Iris pigment epithelial cell (primary cell): Measurements from ENCODE around the gene ARL5C.
A peak's percentile ranks its signal among the peaks of the same experiment; 100 is the strongest.
"Not testable (repeated sequence)": the region's sequence is repeated elsewhere in the genome, so short reads cannot be mapped to it uniquely, and the experiment has no call there.

Experiments used
- DNase-seq: peaks from one replicate; pipeline ENCODE4 v3.0.0-alpha.2; 2011; ENCODE audit warnings: low read depth

Gene ARL5C

DNA sequence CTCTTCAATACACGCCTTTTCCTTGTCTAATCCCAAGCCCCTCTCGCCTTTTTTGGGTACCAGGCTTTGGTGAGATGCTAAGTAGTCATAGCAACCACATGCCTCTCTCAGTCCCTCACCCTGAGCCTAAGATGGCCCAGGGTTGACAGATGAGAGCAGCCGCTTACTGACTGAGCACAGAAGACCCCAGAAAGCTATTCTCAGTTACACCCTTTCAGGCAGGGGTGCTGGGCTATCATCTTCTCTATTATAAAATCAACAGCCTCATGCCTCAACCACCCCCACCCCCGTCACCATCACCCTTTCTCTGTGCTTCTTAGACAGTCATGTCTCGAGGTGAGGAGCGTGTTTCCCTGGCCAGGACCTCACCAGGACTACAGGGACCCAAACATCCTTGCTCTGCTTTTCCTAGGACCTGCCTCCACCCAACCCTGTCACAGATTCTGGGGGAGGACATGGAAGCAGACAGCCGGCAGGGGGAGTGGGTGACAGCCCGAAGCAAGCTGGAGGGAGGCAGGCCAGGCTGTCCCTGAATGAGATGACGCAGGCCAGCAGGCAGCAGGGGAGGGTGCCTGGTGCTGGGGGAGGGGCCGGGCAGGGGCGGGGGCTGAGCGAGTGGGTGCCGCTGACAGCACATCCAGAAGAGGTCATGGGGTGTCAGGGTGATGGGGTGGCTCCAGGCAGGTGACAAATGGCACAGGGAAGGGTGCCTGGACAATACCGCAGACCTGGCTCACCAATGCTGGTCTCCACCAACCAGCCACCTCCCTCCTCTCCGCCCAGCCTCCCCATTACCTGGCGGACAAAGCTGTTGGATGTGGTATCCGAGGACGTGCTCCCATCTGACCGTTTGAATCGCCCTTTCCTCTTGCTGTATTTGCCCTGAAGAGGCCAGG, 28.4 kb upstream of the ARL5C start:
- DNase-seq = peak; percentile 48

DNA sequence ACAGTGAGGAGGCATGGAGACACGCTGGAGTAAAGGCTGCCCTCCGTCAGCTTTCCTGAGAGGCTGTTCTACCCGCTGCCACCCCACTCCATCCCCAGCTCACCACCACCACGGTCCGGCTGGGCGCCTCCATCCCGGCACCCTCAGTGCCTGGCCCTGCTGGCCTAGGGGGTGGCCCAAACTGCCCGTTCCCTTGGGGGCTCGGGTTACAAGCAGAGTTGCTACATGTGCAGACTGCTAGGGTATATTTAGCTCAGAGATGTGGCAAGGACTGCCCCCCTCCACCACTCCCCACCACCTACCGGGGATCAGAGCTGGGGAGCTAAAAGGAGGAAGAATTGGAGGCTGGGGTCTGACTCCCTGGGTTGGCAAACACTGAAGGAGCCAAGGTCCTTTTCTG, 27.4 kb upstream of the ARL5C start:
- no peak for DNase-seq

DNA sequence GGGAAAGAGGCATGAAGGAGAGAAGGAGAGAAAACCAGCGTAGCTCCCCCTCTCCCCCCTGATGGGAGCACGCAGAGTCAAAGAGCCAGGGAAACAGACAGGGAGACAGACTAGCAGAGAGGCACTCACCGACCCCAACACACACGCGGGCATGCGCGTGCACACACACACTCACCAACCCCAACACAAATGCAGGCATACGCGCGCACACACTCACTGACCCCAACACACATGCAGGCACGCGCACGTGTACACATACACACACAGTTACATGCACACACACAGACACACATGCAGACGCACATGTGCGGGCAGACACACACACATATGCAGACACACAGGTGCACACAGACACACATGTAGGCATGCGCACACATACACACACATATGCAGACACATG, 26.9 kb upstream of the ARL5C start:
- no peak for DNase-seq

DNA sequence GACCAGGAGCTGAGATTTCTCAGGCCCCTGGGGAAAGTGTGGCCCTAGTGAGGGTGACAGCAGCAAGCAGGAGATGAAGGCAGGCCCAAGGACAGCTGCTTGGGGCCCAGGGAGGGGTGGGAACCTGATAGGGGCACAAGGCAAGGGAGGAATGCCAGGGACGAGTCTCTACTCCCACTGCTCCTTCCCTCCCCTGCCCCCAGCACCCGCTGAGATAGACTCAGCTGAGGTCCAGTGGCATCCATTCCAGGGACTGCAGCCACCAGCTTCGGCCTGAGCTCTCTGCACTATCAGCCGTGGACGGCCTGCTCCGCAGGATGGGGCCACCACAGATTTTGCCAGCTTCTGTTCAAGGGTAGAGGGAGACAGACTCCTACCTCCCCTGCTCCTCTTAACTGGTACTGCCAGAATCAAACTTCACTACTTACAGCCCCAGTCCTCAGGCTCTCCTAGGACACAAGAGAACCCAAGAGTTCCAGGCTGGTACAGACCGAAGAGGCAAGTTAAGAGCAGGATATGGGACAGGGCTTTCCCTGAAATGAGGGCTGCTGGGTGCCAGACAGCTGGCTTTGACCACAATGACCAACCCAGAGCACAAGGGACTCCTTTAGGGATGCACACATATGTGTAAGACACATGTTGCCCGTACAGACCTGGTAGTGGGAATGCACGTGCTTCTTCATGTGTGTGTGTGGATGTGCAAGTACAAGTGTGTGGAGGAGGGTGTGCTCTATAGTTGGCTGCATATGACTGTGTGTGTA, 26.0 kb upstream of the ARL5C start:
- no peak for DNase-seq

DNA sequence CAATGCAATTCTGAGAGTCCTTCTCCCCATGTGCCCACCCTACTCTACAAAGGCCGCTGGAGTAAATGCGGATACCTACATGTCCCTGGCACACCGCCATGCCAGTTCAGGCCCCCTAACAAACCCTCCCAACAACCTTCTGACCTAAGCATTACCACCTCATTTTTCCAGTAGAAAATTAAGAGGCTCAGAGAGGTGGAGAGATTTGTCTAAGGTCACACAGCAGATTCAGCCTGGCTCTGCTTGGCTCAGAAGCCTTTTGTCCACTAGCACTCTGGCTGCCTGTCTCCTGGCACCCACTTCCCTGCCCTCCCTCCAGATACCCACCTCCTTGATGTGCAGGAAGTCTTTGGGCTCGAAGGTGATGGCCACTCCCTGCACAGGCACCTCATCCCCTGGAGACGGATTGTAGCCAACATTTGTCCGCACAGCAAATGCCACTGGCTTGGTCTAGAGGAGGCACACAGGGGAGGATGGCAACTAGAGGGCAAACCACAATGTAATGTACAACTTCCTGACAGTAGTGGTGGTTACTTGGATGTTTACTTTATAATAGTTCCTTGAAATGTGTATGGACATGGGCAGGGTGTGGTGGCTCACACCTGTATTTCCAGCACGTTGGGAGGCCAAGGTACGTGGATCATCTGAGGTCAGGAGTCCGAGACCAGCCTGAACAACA, 21.3 kb upstream of the ARL5C start:
- no peak for DNase-seq

DNA sequence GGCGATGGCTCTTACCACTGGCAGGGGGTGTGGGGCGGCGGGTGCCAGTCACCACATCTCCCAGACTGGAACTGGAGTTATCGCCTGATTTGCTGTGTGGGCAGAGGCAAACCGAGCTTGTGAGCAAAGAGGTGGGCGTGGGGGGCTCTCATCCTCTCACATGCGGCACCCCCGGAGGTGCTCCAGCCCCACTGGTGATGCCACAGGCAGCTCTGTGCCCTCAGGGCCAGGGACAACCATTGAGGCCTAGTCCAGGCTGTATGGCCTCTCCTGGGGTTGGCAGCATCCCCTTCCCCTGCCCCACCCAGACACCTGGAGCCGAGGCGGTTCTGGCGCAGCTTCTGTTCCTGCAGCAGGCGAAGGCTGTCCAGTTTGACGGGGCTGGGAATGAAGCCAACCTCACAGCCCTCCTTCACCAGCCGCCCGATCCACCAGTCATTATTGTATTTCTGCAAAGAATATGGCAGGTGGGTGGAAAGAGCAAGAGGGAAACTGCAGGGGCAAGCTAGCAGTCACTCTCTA, 20.6 kb upstream of the ARL5C start:
- DNase-seq = no peak

DNA sequence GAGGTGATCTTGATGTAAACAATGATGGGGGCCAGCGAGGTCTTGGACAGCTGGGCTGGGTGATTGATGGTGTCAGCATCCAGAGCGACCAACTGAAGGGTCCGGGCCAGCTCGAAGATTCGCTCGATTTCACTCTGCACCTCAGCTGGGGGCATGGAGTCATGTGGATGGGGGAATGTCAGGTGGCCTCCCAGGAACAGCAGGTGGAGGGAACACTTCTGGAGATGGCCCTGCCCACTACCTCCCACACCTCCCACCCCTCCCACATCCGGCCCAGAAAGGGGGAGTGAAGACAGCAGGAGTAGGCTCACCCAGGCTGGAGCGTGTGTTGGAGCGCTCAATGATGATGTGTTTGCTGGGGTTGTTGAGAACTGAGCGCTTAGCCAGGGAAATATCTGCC, 17.8 kb upstream of the ARL5C start:
- no peak for DNase-seq

DNA sequence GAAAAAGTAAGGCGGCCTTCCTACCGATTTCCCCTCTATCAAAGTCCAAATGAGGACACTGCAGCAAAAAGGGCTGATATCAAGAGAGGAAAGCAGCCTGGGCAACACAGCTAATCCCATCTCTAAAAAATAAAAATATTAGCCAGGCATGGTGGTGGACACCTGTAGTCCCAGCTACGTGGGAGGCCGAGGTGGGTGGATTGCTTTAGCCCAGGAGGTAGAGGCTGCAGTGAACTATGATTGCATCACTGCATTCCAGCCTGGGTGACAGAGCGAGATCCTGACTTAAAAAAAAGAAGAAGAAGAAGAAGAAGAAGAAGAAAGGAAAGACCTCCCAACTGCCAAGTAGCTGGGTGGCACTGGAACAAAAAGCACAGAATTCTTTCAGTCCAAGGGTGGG, 17.1 kb upstream of the ARL5C start:
- no peak for DNase-seq

DNA sequence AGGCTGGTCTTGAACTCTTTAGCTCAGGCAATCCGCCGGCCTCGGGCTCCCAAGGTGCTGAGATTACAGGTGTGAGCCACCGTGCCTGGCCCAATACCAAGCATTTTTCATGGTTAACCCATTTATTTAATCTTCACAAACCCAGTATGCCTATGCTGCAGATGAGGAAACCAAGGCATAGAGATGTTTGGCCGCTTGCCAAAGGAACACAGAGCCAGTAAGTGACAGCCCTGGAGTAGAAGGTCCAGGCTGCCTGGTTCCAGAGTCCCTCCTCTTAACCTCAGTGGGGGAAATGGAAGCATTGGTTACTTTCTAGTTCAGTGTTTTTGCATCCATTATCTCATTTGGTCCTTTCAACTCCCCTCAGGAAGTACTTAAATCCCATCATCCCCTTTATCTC, 15.3 kb upstream of the ARL5C start:
- DNase-seq = no peak

DNA sequence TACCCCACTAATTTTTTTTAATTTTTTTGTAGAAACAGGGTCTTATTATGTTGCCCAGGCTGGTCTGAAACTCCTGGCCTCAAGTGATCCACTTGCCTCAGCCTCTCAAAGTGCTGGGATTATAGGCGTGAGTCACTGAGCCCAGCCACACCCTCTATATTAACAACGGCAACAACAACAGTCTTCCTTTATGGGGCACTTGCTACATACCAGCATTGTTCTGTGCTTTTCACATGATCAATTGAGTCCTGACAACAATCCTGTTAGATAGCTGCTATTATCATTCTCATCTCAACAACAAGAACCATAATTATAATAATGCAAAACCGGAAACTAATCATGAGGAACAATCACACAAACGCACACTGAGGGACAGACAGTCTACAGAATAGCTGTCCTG, 12.6 kb upstream of the ARL5C start:
- peak; percentile 73 for DNase-seq

DNA sequence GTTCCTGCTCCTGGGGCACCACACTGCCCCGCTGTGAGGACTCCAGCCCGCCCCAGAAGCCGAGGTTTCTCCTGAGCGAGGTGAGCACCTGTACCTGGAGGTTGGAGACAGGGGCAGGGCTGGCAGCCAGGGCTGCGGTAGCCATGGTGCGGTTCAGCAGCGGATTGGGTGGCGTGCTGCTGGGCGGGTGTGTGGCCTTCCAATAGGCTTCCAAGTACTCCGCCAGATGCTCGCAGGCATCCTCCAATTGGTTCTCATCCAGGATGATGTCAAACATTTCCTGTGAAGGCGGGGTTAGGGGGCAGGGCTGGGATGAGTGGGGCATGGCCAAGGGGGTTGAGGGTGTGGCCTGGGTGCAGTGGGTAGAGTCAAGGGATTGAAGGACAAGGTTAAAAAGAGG, 11.3 kb upstream of the ARL5C start:
- no peak for DNase-seq

DNA sequence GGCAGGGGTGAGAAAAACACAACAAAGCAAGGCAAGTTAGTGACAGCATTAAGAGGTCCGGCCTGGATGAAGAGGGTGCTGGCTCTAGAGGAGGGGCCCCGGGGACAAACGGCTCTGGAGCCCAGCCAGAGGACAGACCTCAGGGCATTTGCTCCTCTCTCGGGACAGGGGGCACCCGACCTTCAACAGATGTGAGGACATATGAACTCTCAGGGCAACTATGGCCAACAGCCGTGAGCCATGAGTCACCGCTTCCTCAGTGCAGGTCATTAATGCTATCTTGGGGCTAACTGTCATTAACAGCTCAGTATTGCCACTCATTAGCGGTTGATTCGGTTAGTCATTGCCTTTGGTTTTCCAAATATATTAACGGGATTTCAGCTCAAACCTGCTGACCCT, 9.7 kb upstream of the ARL5C start:
- DNase-seq = no peak

DNA sequence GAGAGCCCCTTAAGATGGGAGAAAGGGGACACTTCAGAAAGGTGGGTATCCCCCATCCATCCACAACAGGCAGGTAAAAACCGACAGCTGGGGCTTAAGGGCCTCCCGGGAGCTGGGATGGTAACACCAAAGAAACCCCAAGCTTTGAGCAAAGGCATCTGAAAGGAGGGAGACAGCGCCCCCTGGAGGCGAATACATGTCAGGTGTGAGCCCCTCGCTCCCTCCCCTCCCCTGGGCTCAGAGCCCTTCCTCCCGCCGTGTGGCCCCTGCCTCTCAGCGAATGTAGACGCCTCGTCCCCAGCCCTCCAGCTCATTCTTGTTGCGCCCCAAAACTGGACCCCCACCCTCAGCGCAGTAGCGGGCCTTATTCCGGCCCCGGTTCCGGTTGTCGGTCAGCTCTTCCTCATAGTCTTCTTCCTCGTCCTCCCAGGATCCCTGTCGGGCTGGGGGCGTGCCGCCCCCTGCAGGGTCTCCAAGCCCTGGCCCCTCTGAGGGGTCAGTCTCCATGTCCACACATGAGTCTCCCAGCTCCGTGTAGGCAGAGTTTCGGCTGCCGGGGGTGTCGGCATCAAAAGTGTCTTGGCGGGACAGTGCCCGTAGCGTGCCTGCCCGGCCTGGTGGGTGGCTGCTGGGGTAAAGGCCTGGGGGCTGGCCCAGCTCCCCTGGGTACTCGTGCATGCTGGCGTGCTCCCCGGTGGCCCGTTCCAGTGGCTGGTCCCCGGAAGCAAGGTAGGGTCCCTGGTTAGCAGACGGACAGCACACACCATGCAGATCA, 9.1 kb upstream of the ARL5C start:
- peak; percentile 49 for DNase-seq

DNA sequence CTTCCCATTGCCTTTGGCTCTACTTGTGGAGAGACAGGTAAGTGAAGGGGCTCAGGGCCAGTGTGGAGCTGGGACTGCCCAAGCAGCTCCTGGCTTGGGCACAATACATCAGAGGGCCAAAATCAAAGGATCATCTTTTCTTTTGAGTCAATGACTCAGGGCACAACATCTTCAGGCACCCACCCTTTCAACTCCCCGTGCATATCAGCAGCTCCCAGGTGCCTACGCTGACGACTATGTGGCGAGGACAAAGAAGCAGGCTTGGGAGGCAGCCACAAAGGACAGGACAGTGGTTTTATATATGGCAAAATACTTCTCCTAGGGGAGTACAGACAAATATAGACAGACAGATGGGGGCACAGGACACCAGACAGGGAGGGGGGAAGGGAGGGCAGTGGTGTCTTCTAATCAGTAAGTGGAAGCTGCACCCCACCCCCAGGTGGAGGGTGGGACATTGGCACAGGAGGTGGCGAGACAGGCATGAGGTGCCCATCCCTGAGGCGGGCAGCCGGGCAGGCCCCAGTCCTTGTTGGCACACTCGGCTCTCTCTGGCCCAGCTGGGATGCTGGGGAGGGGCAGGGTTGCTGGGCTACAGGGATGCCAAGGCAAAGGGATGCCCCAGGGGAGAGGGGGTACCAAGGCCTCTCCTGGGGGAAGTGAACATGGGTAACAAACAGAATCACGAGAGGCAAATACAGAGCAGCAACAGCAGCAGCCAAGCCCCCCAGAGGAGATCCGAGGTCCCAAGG, 7.7 kb upstream of the ARL5C start:
- DNase-seq = no peak

DNA sequence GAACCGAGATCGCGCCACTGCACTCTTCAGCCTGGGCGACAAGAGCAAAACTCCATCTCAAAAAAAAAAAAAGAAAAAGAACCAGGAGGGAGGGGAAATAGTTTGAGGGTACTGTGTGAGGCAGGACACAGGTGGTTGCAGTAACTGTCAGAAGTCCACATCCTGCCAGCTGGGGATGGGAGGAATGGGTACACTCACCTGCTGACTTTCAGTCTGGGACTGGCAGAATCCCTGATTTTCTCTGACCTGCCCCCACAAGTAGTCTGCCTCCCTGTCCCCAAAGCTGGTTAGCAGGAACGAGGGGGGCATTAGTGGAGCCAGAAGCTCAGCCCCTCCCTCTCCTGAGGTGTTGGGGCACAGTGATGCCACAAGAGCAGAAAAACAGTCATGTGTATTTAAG, 7.1 kb upstream of the ARL5C start:
- DNase-seq = no peak

DNA sequence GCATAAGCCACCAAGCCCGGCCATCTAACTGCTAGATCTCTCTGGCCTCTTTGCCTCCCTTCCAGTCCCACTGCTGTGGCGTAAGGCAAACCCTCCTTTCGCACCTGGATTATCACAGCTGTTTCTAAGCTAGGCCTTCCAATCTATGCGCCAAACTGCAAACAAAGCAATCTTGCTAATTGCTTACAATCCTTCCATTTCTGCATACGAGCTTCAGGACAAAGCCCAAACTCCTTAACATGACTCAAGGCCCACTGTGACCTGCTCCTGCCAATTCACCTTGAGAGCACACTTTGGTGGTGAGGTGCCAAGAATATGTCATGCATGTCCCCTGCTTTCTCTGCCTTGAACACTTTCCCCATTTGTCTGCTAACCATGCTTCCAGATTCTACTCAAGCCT, 6.0 kb upstream of the ARL5C start:
- DNase-seq = no peak

DNA sequence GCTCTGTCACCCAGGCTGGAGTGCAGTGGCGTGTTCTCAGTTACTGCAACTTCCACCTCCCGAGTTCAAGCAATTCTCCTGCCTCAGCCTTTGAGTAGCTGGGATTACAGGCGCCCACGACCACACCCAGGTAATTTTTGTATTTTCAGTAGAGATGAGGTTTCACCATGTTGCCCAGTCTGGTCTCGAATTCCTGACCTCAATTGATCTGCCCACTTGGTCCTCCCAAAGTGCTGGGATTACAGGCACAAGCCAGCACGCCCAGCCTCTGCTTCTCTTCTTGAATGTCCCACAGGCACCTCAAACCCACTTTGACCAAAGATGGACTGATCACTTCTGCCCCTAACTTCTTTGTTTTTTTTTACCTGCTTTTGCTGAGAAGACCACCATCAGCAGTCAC, 4.6 kb upstream of the ARL5C start:
- DNase-seq = no peak

DNA sequence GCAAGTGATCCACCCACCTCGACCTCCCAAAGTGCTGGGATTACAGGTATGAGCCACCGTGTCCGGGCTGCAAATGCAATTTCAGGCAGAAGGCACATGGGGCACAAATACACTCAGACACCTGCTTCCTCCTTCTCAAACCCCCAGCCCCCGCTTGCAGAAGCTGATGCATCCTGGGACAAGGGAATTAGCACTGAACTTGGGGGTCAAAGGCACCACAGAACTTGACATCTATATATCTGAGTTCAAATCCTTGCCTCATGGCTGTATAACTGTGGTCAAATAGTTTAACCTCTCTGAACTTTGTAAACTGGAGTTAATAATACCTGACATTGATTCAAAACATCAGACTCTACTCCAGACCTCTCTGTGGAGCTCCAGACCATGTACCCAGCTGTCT, 4.1 kb upstream of the ARL5C start:
- no peak for DNase-seq

DNA sequence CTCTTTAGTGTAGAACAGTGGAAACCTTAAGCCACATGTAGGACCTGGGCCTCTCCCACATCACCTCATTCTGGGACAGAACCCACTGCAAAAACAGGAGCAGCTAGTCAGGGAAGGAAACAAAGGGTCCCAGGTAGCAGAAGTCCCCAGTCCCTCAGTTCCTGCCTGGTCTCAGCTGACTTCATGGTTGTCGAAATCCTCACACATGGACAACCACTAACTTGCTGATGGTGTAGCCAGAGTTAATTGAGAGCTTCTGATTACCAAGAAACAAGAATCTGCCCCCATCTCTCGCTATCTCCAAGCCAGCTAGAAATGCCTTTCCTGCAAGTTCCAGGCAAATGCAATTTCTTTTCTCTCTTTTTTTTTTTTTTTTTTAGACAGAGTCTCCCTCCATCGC, 3.6 kb upstream of the ARL5C start:
- no peak for DNase-seq

DNA sequence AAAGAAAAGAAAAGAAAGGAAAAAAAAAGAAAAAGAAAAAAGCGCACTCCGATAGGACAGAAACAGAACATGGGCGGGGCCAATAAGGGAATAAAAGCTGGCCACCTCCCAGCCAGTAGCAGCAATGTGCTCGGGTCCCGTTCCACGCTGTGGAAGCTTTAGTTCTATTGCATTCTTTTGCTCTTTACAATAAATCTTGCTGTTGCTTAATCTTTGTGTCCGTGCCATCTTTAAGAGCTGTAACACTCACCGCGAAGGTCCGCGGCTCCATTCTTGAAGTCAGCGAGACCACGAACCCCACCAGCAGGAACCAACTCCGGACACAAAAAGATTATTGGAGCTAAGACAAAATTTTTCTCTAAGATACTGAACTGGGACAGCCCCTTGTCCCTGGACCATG, 3.1 kb upstream of the ARL5C start:
- DNase-seq = no peak

DNA sequence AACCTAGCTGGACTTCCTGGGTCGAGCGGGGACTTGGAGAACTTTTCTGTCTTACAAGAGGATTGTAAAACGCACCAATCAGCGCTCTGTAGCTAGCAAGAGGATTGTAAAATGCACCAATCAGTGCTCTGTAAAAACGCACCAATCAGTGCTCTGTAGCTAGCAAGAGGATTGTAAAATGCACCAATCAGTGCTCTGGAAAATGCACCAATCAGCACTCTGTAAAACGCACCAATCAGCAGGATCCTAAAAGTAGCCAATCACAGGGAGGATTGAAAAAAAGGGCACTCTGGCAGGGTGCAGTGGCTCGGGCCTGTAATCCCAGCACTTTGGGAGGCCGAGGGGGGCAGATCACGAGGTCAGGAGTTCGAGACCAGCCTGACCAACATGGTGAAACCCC, 2.5 kb upstream of the ARL5C start:
- not testable (repeated sequence) for DNase-seq
